PC-3 (cell line): ENCODE measurements around the gene FAM81B.

Experiments used
- CTCF ChIP-seq: fragments of 300-600 bp; sonication (generic); conservative IDR thresholded peaks from 2 replicates; pipeline ENCODE4 v1.5.1; 2017; ENCODE audit warnings: antibody characterized with exemption, low read depth, mild to moderate bottlenecking, low read length
- EZH2 ChIP-seq: fragments of 300-600 bp; sonication (generic); IDR thresholded peaks from one replicate; pipeline ENCODE4 v1.6.1; 2017; ENCODE audit warnings: antibody characterized with exemption, mild to moderate bottlenecking, low read length; ENCODE audit not compliant: unreplicated experiment
- EZH2phosphoT487 ChIP-seq: fragments of 300-600 bp; sonication (generic); IDR thresholded peaks from 2 replicates; pipeline ENCODE4 v1.6.1; 2018; ENCODE audit warnings: mild to moderate bottlenecking, antibody characterized with exemption, low read length, borderline replicate concordance

- no peak for TF ChIP-seq CTCF
- TF ChIP-seq EZH2 = no peak
- no peak for TF ChIP-seq EZH2phosphoT487
Measured at GRCh38 chr5:95414451-95414850, 23.3 kb downstream of the FAM81B start.
